ENCODE measurements around the gene HTRA2.

Gene HTRA2

DNA sequence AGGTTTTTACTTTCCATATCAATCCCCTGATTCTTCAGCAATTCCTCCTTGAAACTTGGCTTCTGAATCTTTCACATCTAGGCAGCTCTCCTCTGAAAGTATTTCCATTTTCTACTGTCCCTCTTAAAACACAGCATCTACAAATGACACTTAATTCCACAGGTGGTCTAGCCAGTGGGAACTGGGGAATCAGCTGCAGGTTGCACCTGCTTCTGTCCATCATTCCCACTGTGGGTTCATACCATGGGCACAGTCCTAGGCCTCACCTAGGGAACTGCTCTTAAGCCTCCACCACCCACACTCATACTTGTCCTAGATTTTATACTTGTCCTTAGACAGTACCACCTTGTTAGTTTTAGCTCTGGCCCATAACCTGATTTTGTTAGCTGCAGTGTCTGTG, 21.8 kb downstream of the HTRA2 start:
- no peaks in the 10 kb centered on the region for H3K9me3 ChIP-seq (ENCODE audit: insufficient read depth, low read length)
- H4K20me1 ChIP-seq (ENCODE audit: low read depth, low read length) = no peaks in the 10 kb centered on the region
- no peak overlapping the region for H3K27ac ChIP-seq (ENCODE audit: low read depth, low read length)
- H3K4me3 ChIP-seq (ENCODE audit: insufficient read depth, low read length, poor library complexity, severe bottlenecking) = no peak overlapping the region
- no peak overlapping the region for H3K4me2 ChIP-seq (ENCODE audit: low read depth, low read length, poor library complexity, severe bottlenecking)
- no peaks in the 10 kb centered on the region for H3K79me2 ChIP-seq (ENCODE audit: insufficient read depth, low read length)
- no peaks in the 10 kb centered on the region for H3K9me2 ChIP-seq (replicated peaks; ENCODE audit: insufficient read depth, low read length)
- TF ChIP-seq, protein P1, sequence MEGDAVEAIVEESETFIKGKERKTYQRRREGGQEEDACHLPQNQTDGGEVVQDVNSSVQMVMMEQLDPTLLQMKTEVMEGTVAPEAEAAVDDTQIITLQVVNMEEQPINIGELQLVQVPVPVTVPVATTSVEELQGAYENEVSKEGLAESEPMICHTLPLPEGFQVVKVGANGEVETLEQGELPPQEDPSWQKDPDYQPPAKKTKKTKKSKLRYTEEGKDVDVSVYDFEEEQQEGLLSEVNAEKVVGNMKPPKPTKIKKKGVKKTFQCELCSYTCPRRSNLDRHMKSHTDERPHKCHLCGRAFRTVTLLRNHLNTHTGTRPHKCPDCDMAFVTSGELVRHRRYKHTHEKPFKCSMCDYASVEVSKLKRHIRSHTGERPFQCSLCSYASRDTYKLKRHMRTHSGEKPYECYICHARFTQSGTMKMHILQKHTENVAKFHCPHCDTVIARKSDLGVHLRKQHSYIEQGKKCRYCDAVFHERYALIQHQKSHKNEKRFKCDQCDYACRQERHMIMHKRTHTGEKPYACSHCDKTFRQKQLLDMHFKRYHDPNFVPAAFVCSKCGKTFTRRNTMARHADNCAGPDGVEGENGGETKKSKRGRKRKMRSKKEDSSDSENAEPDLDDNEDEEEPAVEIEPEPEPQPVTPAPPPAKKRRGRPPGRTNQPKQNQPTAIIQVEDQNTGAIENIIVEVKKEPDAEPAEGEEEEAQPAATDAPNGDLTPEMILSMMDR (IDR thresholded peaks at IDR 0.05; ENCODE audit: insufficient read depth, low read length, poor library complexity, severe bottlenecking) = no peak
- TF ChIP-seq EZH2phosphoT487 (conservative IDR thresholded peaks at IDR 0.05; ENCODE audit: low read length) = no peak
- H2AFZ ChIP-seq (ENCODE audit: low read depth, low read length, severe bottlenecking) = no peak overlapping the region
- no peaks in the 10 kb centered on the region for H3K27me3 ChIP-seq (ENCODE audit: low read length)
- no peaks in the 10 kb centered on the region for H3K36me3 ChIP-seq (ENCODE audit: low read length)
- no peaks in the 10 kb centered on the region for H3F3A ChIP-seq (ENCODE audit: insufficient read depth)
- no peak overlapping the region for H3K9ac ChIP-seq (ENCODE audit: low read length)

DNA sequence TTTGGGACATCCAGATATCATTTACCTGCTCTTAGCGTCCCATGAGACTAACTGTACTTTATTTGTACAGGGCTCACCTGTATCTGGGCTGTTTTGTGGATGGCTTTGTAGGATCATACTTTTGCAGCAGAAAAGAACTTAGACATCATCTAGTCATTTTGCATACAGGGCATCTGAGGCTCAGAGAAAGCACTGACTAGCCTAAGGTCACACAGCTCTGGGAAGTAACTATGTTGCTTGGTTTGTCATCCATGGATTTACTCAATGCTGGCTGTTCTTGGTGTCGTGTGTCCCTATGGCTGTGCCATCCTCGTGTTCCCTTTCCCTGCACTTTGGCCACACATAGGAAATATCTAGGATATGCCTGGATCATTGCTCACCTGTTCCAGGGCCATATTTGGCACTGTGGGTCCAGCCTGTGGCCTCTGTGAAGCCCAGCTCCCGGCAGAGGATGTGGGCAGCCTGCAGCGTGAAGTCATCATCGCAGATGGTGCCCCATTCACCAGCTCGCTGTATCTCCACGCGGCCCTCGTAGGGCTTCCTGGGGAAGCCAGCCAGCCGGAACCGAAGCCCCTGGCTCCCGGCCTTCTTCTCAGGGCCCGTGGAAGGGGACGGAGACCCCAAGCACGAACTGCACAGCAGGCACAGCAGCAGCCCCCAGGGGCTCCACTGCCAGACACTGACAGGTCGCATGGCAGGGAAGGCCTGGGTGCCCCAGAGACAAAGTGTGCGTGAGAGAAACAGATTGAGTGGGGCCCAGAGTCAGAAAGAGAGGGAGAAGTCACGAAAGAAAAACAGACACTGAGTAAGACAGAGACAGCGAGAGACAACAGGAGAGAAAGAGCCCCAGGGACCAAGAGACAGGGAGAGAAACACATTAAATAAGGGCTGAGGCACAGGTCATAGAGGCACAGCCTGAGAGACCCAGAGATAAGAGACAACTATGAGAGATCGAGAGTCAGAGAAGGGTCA, 22.5 kb downstream of the HTRA2 start:
- TF ChIP-seq, protein P1 (IDR thresholded peaks at IDR 0.05; ENCODE audit: insufficient read depth, low read length, poor library complexity, severe bottlenecking) = no peak
- Histone ChIP-seq H3K9ac (ENCODE audit: low read length) (no peak overlapping the region), H3K9me3 (ENCODE audit: insufficient read depth, low read length) (no peaks in the 10 kb centered on the region), H2AFZ (ENCODE audit: low read depth, low read length, severe bottlenecking) (no peak overlapping the region), H3K79me2 (ENCODE audit: insufficient read depth, low read length) (no peaks in the 10 kb centered on the region), H3K4me3 (ENCODE audit: insufficient read depth, low read length, poor library complexity, severe bottlenecking) (no peak overlapping the region), H3K9me2 (replicated peaks; ENCODE audit: insufficient read depth, low read length) (no peaks in the 10 kb centered on the region), H4K20me1 (ENCODE audit: low read depth, low read length) (no peaks in the 10 kb centered on the region), H3F3A (ENCODE audit: insufficient read depth) (no peaks in the 10 kb centered on the region), H3K4me2 (ENCODE audit: low read depth, low read length, poor library complexity, severe bottlenecking) (no peak overlapping the region), H3K27me3 (ENCODE audit: low read length) (no peaks in the 10 kb centered on the region), H3K36me3 (ENCODE audit: low read length) (no peaks in the 10 kb centered on the region), H3K27ac (ENCODE audit: low read depth, low read length) (no peak overlapping the region)

DNA sequence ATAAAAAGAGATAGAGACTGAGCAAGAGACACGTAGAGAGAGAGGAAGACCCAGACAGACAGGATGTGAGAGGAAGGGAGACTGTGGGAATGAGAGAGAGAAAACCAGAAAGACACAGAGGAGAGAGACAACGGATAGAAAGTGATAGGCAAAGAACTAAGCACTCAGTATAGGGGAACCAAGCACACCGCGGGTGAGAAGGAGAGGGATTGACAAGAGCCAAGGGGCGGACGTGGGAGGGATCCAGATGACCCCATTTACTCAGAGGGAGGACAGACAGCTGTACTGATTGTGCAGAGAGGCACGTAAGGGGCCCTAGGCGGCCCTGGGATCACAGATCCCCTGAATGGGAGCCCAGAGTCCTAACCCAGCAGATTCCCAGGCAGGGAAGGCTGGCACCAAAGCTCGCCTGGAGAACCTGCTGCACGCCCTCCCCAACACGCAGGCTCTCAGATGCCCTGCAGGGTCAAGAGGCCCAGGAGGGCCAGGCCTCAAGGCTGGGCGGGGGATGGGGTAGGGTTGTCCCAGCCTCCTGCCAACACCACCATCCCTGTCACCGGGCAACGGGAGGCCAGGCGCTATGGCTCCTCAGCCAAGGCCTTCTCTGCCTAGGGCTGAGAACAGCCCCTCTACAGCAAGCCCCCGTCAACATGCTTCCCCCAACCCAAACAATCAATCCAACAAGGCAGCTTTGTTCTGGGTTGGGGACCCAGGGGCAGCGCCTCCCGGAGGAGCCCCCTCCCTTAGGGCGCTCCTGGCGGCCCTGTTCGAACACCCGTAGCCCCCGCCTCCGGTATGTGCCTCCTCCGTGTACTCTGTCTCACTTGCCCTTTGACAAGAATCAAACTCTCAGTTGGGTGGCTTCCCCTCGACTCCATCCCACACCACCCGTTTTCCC, 23.4 kb downstream of the HTRA2 start:
- H3K4me2 ChIP-seq (ENCODE audit: low read depth, low read length, poor library complexity, severe bottlenecking) = no peak overlapping the region
- no peaks in the 10 kb centered on the region for H4K20me1 ChIP-seq (ENCODE audit: low read depth, low read length)
- TF ChIP-seq, protein P1 (IDR thresholded peaks at IDR 0.05; ENCODE audit: insufficient read depth, low read length, poor library complexity, severe bottlenecking) = no peak
- TF ChIP-seq EZH2phosphoT487 (conservative IDR thresholded peaks at IDR 0.05; ENCODE audit: low read length) = no peak
- H3K79me2 ChIP-seq (ENCODE audit: insufficient read depth, low read length) = no peaks in the 10 kb centered on the region
- H3K27ac ChIP-seq (ENCODE audit: low read depth, low read length) = no peak overlapping the region
- H3K9ac ChIP-seq (ENCODE audit: low read length) = no peak overlapping the region
- no peaks in the 10 kb centered on the region for H3K9me2 ChIP-seq (replicated peaks; ENCODE audit: insufficient read depth, low read length)
- no peaks in the 10 kb centered on the region for H3K36me3 ChIP-seq (ENCODE audit: low read length)
- no peaks in the 10 kb centered on the region for H3K9me3 ChIP-seq (ENCODE audit: insufficient read depth, low read length)
- no peaks in the 10 kb centered on the region for H3K27me3 ChIP-seq (ENCODE audit: low read length)
- no peaks in the 10 kb centered on the region for H3F3A ChIP-seq (ENCODE audit: insufficient read depth)
- H3K4me3 ChIP-seq (ENCODE audit: insufficient read depth, low read length, poor library complexity, severe bottlenecking) = no peak overlapping the region
- no peak overlapping the region for H2AFZ ChIP-seq (ENCODE audit: low read depth, low read length, severe bottlenecking)
